ENCODE results near the gene IGSF23. TPM values are rescaled to one million over a fixed set of nuclear protein-coding genes. Genes with fewer than 3 reads are reported as not detected.

Gene IGSF23
- total and polyA plus RNA-seq, 2 of the 13 experiments (the other 11 are each of a cell fraction or from before 2014, with no cell fraction given): 2.3 to 8.8 TPM

GRCh38 chr19:44657211-44657921 is 44.0 kb downstream of the IGSF23 start (continued):
- TF ChIP-seq HIC2 (CRISPR knock-in tag; IDR thresholded peaks at IDR 0.05; ENCODE audit: low read depth) (no peak), BCL6 (CRISPR knock-in tag; IDR thresholded peaks at IDR 0.05) (no peak), YY1 (IDR thresholded peaks at IDR 0.05; ENCODE audit: insufficient read depth, insufficient replicate concordance, low read depth, low read length) (peak; percentile 21), ZNF761 (CRISPR knock-in tag; conservative IDR thresholded peaks at IDR 0.05) (no peak), ZNF350 (CRISPR knock-in tag; IDR thresholded peaks at IDR 0.05; ENCODE audit: borderline replicate concordance, low read depth) (peak; percentile 49; the same call in 1 of the 2 replicates), REXO4 (CRISPR knock-in tag; IDR thresholded peaks at IDR 0.05; ENCODE audit: borderline replicate concordance) (no peak), ZNF616 (CRISPR knock-in tag; IDR thresholded peaks at IDR 0.05; ENCODE audit: low read depth) (no peak), BORCS8-MEF2B (CRISPR knock-in tag; IDR thresholded peaks at IDR 0.05) (0 out of 2 replicates have a peak, but pooled peaks have one; percentile 24), ZZZ3 (CRISPR knock-in tag; IDR thresholded peaks at IDR 0.05; ENCODE audit: borderline replicate concordance) (no peak)
- TF ChIP-seq, protein P1, sequence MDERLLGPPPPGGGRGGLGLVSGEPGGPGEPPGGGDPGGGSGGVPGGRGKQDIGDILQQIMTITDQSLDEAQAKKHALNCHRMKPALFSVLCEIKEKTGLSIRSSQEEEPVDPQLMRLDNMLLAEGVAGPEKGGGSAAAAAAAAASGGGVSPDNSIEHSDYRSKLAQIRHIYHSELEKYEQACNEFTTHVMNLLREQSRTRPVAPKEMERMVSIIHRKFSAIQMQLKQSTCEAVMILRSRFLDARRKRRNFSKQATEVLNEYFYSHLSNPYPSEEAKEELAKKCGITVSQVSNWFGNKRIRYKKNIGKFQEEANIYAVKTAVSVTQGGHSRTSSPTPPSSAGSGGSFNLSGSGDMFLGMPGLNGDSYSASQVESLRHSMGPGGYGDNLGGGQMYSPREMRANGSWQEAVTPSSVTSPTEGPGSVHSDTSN (CRISPR knock-in tag; IDR thresholded peaks at IDR 0.05): no peak
- TF ChIP-seq, protein P2, sequence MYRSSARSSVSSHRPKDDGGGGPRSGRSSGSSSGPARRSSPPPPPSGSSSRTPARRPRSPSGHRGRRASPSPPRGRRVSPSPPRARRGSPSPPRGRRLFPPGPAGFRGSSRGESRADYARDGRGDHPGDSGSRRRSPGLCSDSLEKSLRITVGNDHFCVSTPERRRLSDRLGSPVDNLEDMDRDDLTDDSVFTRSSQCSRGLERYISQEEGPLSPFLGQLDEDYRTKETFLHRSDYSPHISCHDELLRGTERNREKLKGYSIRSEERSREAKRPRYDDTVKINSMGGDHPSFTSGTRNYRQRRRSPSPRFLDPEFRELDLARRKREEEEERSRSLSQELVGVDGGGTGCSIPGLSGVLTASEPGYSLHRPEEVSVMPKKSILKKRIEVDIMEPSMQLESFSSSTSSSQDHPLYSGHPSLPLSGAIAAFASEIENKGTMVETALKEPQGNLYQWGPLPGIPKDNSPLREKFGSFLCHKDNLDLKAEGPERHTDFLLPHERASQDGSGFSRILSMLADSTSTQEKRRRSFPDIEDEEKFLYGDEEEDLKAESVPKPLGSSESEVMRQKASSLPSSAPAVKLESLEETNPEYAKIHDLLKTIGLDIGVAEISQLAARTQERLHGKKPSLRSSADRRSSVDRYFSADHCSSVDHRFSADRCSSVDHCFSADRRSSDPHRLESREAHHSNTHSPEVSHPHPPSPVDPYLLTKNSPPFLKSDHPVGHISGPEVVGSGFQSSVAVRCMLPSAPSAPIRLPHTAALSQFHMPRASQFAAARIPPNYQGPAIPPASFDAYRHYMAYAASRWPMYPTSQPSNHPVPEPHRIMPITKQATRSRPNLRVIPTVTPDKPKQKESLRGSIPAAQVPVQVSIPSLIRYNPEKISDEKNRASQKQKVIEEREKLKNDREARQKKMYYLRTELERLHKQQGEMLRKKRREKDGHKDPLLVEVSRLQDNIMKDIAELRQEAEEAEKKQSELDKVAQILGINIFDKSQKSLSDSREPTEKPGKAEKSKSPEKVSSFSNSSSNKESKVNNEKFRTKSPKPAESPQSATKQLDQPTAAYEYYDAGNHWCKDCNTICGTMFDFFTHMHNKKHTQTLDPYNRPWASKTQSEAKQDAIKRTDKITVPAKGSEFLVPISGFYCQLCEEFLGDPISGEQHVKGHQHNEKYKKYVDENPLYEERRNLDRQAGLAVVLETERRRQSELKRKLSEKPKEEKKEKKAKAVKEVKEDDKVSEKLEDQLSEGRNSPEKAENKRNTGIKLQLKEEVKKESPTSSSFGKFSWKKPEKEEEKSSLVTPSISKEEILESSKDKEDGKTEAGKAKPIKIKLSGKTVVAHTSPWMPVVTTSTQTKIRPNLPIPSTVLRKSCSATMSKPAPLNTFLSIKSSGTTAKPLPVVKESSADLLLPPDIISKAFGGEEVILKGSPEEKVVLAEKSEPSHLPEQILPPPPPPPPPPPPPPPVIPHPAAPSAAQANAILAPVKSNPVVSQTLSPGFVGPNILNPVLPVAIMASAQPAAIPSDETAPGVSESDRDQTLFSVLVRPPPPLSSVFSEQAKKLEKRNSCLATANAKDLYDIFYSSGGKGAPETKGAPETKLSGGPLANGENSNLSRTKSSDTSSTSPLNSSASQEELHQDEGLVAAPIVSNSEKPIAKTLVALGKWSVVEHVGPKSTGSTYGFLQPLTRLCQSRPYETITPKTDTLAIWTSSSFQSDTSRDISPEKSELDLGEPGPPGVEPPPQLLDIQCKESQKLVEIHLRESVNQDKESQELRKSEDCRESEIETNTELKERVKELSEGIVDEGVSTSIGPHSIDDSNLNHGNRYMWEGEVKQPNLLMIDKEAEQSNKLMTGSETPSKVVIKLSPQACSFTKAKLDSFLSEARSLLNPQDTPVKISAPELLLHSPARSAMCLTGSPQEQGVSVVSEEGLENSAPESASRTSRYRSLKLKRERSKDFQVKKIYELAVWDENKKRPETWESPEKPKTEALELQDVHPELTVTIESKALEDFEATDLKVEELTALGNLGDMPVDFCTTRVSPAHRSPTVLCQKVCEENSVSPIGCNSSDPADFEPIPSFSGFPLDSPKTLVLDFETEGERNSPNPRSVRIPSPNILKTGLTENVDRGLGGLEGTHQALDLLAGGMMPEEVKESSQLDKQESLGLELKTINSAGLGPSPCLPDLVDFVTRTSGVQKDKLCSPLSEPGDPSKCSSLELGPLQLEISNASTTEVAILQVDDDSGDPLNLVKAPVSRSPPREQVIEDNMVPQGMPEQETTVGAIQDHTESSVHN (CRISPR knock-in tag; IDR thresholded peaks at IDR 0.05): no peak
- TF ChIP-seq, protein P3, sequence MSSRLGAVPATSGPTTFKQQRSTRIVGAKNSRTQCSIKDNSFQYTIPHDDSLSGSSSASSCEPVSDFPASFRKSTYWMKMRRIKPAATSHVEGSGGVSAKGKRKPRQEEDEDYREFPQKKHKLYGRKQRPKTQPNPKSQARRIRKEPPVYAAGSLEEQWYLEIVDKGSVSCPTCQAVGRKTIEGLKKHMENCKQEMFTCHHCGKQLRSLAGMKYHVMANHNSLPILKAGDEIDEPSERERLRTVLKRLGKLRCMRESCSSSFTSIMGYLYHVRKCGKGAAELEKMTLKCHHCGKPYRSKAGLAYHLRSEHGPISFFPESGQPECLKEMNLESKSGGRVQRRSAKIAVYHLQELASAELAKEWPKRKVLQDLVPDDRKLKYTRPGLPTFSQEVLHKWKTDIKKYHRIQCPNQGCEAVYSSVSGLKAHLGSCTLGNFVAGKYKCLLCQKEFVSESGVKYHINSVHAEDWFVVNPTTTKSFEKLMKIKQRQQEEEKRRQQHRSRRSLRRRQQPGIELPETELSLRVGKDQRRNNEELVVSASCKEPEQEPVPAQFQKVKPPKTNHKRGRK (CRISPR knock-in tag; IDR thresholded peaks at IDR 0.05): no peak
